Progenitor cell of endocrine pancreas (in vitro differentiated cells): ENCODE data around the gene ODC1. TPM values are rescaled to one million over a fixed set of nuclear protein-coding genes. Genes with fewer than 3 reads are reported as not detected.

Experiments
- DNase-seq: peaks from one replicate; pipeline ENCODE4 v3.0.0; 2021; ENCODE audit warnings: low spot score; ENCODE audit not compliant: unreplicated experiment
- H3K27ac Mint-ChIP-seq: 2 replicates; pipeline ENCODE4 v1.8.0; 2021; ENCODE audit warnings: mild to moderate bottlenecking, moderate library complexity, mixed read lengths
- H3K27me3 Mint-ChIP-seq: 2 replicates; pipeline ENCODE4 v1.8.0; 2021; ENCODE audit warnings: mixed read lengths
- H3K36me3 Mint-ChIP-seq: 2 replicates; pipeline ENCODE4 v1.8.0; 2022; ENCODE audit warnings: mixed read lengths; ENCODE audit not compliant: insufficient read depth
- H3K4me1 Mint-ChIP-seq: 2 replicates; pipeline ENCODE4 v1.8.0; 2021; ENCODE audit warnings: low read depth, mixed read lengths
- H3K4me3 Mint-ChIP-seq: 2 replicates; pipeline ENCODE4 v1.8.0; 2021; ENCODE audit warnings: low read depth, mild to moderate bottlenecking, moderate library complexity, mixed read lengths
- H3K9me3 Mint-ChIP-seq: 2 replicates; pipeline ENCODE4 v1.8.0; 2021; ENCODE audit warnings: low read depth, mixed read lengths
- CTCF ChIP-seq: fragments of 200-600 bp; sonication (generic); IDR thresholded peaks from one replicate; pipeline ENCODE4 v1.5.0; 2021; ENCODE audit warnings: antibody characterized with exemption, mild to moderate bottlenecking; ENCODE audit not compliant: unreplicated experiment
- total RNA-seq: library from RNA; stranded (reverse); gene quantifications from 2 replicates; pipeline ENCODE4 v1.2.1, GENCODE V29; 2021

The ODC1 gene
- total RNA-seq, 1 donor from 2014 or later = 252 TPM

GRCh38 chr2:10467401-10467800, 19.3 kb upstream of the ODC1 start:
- Mint-ChIP-seq H3K4me3 (no peak overlapping the region), H3K36me3 (no peaks in the 10 kb centered on the region), H3K27me3 (peaks cover 12% of the 10 kb centered on the region), H3K9me3 (no peaks in the 10 kb centered on the region), H3K4me1 (no peaks in the 10 kb centered on the region), H3K27ac (no peak overlapping the region)
- DNase-seq = no peak
- TF ChIP-seq CTCF = no peak

GRCh38 chr2:10466801-10467200, 18.7 kb upstream of the ODC1 start:
- DNase-seq = no peak
- H3K4me1 Mint-ChIP-seq = no peaks in the 10 kb centered on the region
- H3K27me3 Mint-ChIP-seq = peaks cover 12% of the 10 kb centered on the region
- no peak for TF ChIP-seq CTCF
- H3K4me3 Mint-ChIP-seq = no peak overlapping the region
- H3K27ac Mint-ChIP-seq = no peak overlapping the region
- no peaks in the 10 kb centered on the region for H3K9me3 Mint-ChIP-seq
- no peaks in the 10 kb centered on the region for H3K36me3 Mint-ChIP-seq

GRCh38 chr2:10465910-10466309, 17.8 kb upstream of the ODC1 start:
- Mint-ChIP-seq H3K27me3 (peaks cover 15% of the 10 kb centered on the region), H3K9me3 (no peaks in the 10 kb centered on the region), H3K4me3 (no peak overlapping the region), H3K4me1 (no peaks in the 10 kb centered on the region), H3K36me3 (no peaks in the 10 kb centered on the region), H3K27ac (no peak overlapping the region)
- no peak for TF ChIP-seq CTCF
- DNase-seq = no peak

GRCh38 chr2:10462178-10463083, 14.3 kb upstream of the ODC1 start:
- Mint-ChIP-seq H3K36me3 (no peaks in the 10 kb centered on the region), H3K4me3 (no peak overlapping the region), H3K27ac (no peak overlapping the region), H3K4me1 (peaks cover 13% of the 10 kb centered on the region), H3K27me3 (peaks cover 8% of the 10 kb centered on the region), H3K9me3 (no peaks in the 10 kb centered on the region)
- no peak for TF ChIP-seq CTCF
- DNase-seq = no peak

GRCh38 chr2:10460366-10460796, 12.3 kb upstream of the ODC1 start:
- no peak for TF ChIP-seq CTCF
- no peak for DNase-seq
- no peaks in the 10 kb centered on the region for H3K9me3 Mint-ChIP-seq
- H3K4me1 Mint-ChIP-seq = peaks cover 16% of the 10 kb centered on the region
- no peak overlapping the region for H3K4me3 Mint-ChIP-seq
- peaks cover 12% of the 10 kb centered on the region for H3K27me3 Mint-ChIP-seq
- H3K36me3 Mint-ChIP-seq = no peaks in the 10 kb centered on the region
- H3K27ac Mint-ChIP-seq = no peak overlapping the region
